CD4-positive, CD25-positive, alpha-beta regulatory T cell (primary cell): Measurements from ENCODE around the gene ZBTB7B. TPM values are rescaled to one million over a fixed set of nuclear protein-coding genes. Genes with fewer than 3 reads are reported as not detected.
A peak's percentile ranks its signal among the peaks of the same experiment; 100 is the strongest.

Source experiments
- ATAC-seq, 2 donors: fragments of 150-1000 bp; cut with Tn5 transposase; one replicate each; pipeline ENCODE4 v1.10.0; 2021; ENCODE audit warnings: low read depth in 2 of 2, moderate number of reproducible peaks in 2 of 2, moderate library complexity in 1 of 2
- DNase-seq, 3 donors: peaks; one replicate each; pipeline versions ENCODE4 v3.0.0 to v3.0.0-alpha.2; 2012 to 2022; ENCODE audit warnings: mixed read lengths in 1 of 3
- H3K27ac ChIP-seq: one replicate; pipeline ENCODE4 v1.7.0; 2013; ENCODE audit warnings: mild to moderate bottlenecking, low read length; ENCODE audit not compliant: insufficient read depth, poor library complexity, severe bottlenecking
- H3K27me3 ChIP-seq: one replicate; pipeline ENCODE4 v1.7.0; 2013; ENCODE audit warnings: low read length; ENCODE audit not compliant: control insufficient read depth, insufficient read depth
- H3K36me3 ChIP-seq: one replicate; pipeline ENCODE4 v1.7.0; 2013; ENCODE audit warnings: mild to moderate bottlenecking, low read length, moderate library complexity; ENCODE audit not compliant: control insufficient read depth, insufficient read depth
- H3K4me1 ChIP-seq: 2 replicates; pipeline ENCODE4 v1.7.0; 2013; ENCODE audit warnings: mild to moderate bottlenecking, low read length; ENCODE audit not compliant: insufficient read depth, control insufficient read depth, poor library complexity, severe bottlenecking
- H3K4me3 ChIP-seq: one replicate; pipeline ENCODE4 v1.7.0; 2013; ENCODE audit warnings: low read depth, mild to moderate bottlenecking, low read length, moderate library complexity
- H3K9me3 ChIP-seq, 2 experiments: 1 replicate in 1 of 2; 2 replicates in 1 of 2; pipeline ENCODE4 v1.7.0; 2013; ENCODE audit warnings: low read length in 2 of 2, mild to moderate bottlenecking in 1 of 2, moderate library complexity in 1 of 2; ENCODE audit not compliant: control insufficient read depth in 2 of 2
- H3K27ac Mint-ChIP-seq, 3 donors: one replicate each; pipeline ENCODE4 v1.8.0; 2020 to 2022; ENCODE audit warnings: mild to moderate bottlenecking in 3 of 3, mixed read lengths in 3 of 3, moderate library complexity in 2 of 3
- H3K27me3 Mint-ChIP-seq: one replicate; pipeline ENCODE4 v1.8.0; 2022; ENCODE audit warnings: mild to moderate bottlenecking, mixed read lengths
- H3K36me3 Mint-ChIP-seq: one replicate; pipeline ENCODE4 v1.8.0; 2020; ENCODE audit warnings: mixed read lengths
- H3K4me1 Mint-ChIP-seq, 4 donors: one replicate each; pipeline ENCODE4 v1.8.0; 2020 to 2022; ENCODE audit warnings: mixed read lengths in 4 of 4, mild to moderate bottlenecking in 1 of 4
- H3K4me3 Mint-ChIP-seq, 4 donors: one replicate each; pipeline ENCODE4 v1.8.0; 2020 to 2022; ENCODE audit warnings: mild to moderate bottlenecking in 4 of 4, mixed read lengths in 4 of 4, moderate library complexity in 3 of 4
- H3K9me3 Mint-ChIP-seq, 7 donors: one replicate each; pipeline ENCODE4 v1.8.0; 2020 to 2022; ENCODE audit warnings: mixed read lengths in 7 of 7, mild to moderate bottlenecking in 3 of 7, moderate library complexity in 2 of 7
- polyA plus RNA-seq, 4 donors: library from polyadenylated mRNA; unstranded; fragments of 300-500 nt; fragmentation: Illumina TruSeq; gene quantifications; one replicate each; pipeline ENCODE4 v1.2.3, GENCODE V29; 2021
- total RNA-seq: library from RNA; stranded (reverse); gene quantifications from one replicate; pipeline ENCODE4 v1.2.3, GENCODE V29; 2022

ZBTB7B gene
- total and polyA plus RNA-seq, 5 donors from 2014 or later = 3.7 to 68.0 (median 6.2) TPM

- no peaks in the 10 kb centered on the region for H3K27me3 Mint-ChIP-seq
- H3K36me3 Mint-ChIP-seq = peaks cover 12% of the 10 kb centered on the region
- H3K9me3 Mint-ChIP-seq = peaks cover 0 to 2% (median 0%) of the 10 kb centered on the region in 7 donors
- H3K27ac Mint-ChIP-seq = peak overlapping the region; percentile 68 to 93 (median 69)
- Histone ChIP-seq H3K27ac (peak overlapping the region; percentile 84), H3K9me3 (no peaks in the 10 kb centered on the region), H3K36me3 (peaks cover 18% of the 10 kb centered on the region), H3K27me3 (no peaks in the 10 kb centered on the region), H3K4me1 (peaks cover 56% of the 10 kb centered on the region), H3K4me3 (no peak overlapping the region)
- H3K4me1 Mint-ChIP-seq = peaks cover 9 to 66% (median 52%) of the 10 kb centered on the region in 4 donors
- DNase-seq (no peak), ATAC-seq (no peak)
- H3K4me3 Mint-ChIP-seq = peak overlapping the region; percentile 61 to 84 (median 76)
Observed at GRCh38 chr1:155017946-155018316, 15.3 kb downstream of the ZBTB7B start.

GRCh38 chr1:155018617-155019348 is 16.2 kb downstream of the ZBTB7B start:
- peaks cover 7 to 61% (median 45%) of the 10 kb centered on the region in 4 donors for H3K4me1 Mint-ChIP-seq
- ATAC-seq (no peak), DNase-seq (no peak)
- H3K36me3 ChIP-seq = peaks cover 18% of the 10 kb centered on the region
- peaks cover 12% of the 10 kb centered on the region for H3K36me3 Mint-ChIP-seq
- H3K27ac Mint-ChIP-seq = peak overlapping the region; percentile 7 to 88 (median 82)
- peaks cover 0 to 2% (median 0%) of the 10 kb centered on the region in 7 donors for H3K9me3 Mint-ChIP-seq
- no peaks in the 10 kb centered on the region for H3K27me3 ChIP-seq
- no peak overlapping the region for H3K4me3 ChIP-seq
- H3K4me3 Mint-ChIP-seq = peak overlapping the region in 1 of 4 donors; percentile 35
- H3K27me3 Mint-ChIP-seq = no peaks in the 10 kb centered on the region
- H3K9me3 ChIP-seq = no peaks in the 10 kb centered on the region
- H3K4me1 ChIP-seq = peaks cover 48% of the 10 kb centered on the region
- H3K27ac ChIP-seq = no peak overlapping the region

GRCh38 chr1:155019377-155020245 is 17.0 kb downstream of the ZBTB7B start:
- DNase-seq (no peak), ATAC-seq (no peak)
- Mint-ChIP-seq H3K27ac (peak overlapping the region; percentile 80 to 97 (median 88)), H3K4me3 (peak overlapping the region in 3 of 4 donors; percentile 33 to 74 (median 36)), H3K36me3 (peaks cover 12% of the 10 kb centered on the region), H3K4me1 (peaks cover 7 to 53% (median 37%) of the 10 kb centered on the region in 4 donors), H3K9me3 (peaks cover 0 to 2% (median 0%) of the 10 kb centered on the region in 7 donors), H3K27me3 (no peaks in the 10 kb centered on the region)
- no peak overlapping the region for H3K4me3 ChIP-seq
- no peaks in the 10 kb centered on the region for H3K27me3 ChIP-seq
- H3K27ac ChIP-seq = no peak overlapping the region
- H3K9me3 ChIP-seq = no peaks in the 10 kb centered on the region
- peaks cover 40% of the 10 kb centered on the region for H3K4me1 ChIP-seq
- peaks cover 11% of the 10 kb centered on the region for H3K36me3 ChIP-seq

GRCh38 chr1:155022136-155022926 is 19.7 kb downstream of the ZBTB7B start:
- Mint-ChIP-seq H3K36me3 (peaks cover 5% of the 10 kb centered on the region), H3K27me3 (no peaks in the 10 kb centered on the region), H3K27ac (peak overlapping the region in 2 of 3 donors; percentile 79 to 97), H3K4me1 (peaks cover 7 to 31% (median 23%) of the 10 kb centered on the region in 4 donors), H3K4me3 (no peak overlapping the region), H3K9me3 (peaks cover 0 to 2% (median 0%) of the 10 kb centered on the region in 7 donors)
- ATAC-seq (no peak), DNase-seq (no peak)
- no peak overlapping the region for H3K27ac ChIP-seq
- H3K36me3 ChIP-seq = peaks cover 2% of the 10 kb centered on the region
- H3K4me3 ChIP-seq = no peak overlapping the region
- peaks cover 13% of the 10 kb centered on the region for H3K4me1 ChIP-seq
- no peaks in the 10 kb centered on the region for H3K27me3 ChIP-seq
- no peaks in the 10 kb centered on the region for H3K9me3 ChIP-seq

DNA sequence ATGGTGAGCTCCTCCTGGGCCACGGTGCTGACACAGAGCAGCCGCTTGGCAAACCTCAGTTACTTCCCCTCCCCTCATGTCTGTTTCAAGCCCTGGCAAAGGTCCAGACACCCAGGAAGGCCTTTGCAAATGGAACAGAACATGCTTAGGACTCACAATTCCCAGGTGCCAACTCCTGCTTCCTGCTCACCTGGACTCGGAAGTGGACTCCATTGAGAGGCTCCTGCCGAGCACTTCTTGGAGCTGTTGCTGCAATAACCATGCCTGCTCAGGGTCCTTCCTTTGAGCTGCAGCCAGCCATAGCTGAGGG is 20.3 kb downstream of the ZBTB7B start:
- Mint-ChIP-seq H3K4me1 (peaks cover 7 to 26% (median 20%) of the 10 kb centered on the region in 4 donors), H3K4me3 (no peak overlapping the region), H3K9me3 (peaks cover 0 to 2% (median 0%) of the 10 kb centered on the region in 7 donors), H3K27me3 (no peaks in the 10 kb centered on the region), H3K36me3 (peaks cover 5% of the 10 kb centered on the region), H3K27ac (peak overlapping the region in 2 of 3 donors; percentile 43 to 79)
- no peaks in the 10 kb centered on the region for H3K27me3 ChIP-seq
- no peak overlapping the region for H3K4me3 ChIP-seq
- ATAC-seq (no peak), DNase-seq (no peak)
- H3K9me3 ChIP-seq = no peaks in the 10 kb centered on the region
- no peak overlapping the region for H3K27ac ChIP-seq
- peaks cover 2% of the 10 kb centered on the region for H3K36me3 ChIP-seq
- peaks cover 7% of the 10 kb centered on the region for H3K4me1 ChIP-seq

GRCh38 chr1:155023627-155024026 is 21.0 kb downstream of the ZBTB7B start:
- H3K4me1 ChIP-seq = no peaks in the 10 kb centered on the region
- H3K27ac ChIP-seq = no peak overlapping the region
- Mint-ChIP-seq H3K4me3 (no peak overlapping the region), H3K9me3 (peaks cover 0 to 2% (median 0%) of the 10 kb centered on the region in 7 donors), H3K27me3 (no peaks in the 10 kb centered on the region), H3K36me3 (peaks cover 5% of the 10 kb centered on the region), H3K27ac (peak overlapping the region in 1 of 3 donors; percentile 79), H3K4me1 (peaks cover 7 to 23% (median 18%) of the 10 kb centered on the region in 4 donors)
- no peak for DNase-seq
- H3K4me3 ChIP-seq = no peak overlapping the region
- H3K9me3 ChIP-seq = no peaks in the 10 kb centered on the region
- H3K27me3 ChIP-seq = no peaks in the 10 kb centered on the region
- no peak for ATAC-seq
- peaks cover 2% of the 10 kb centered on the region for H3K36me3 ChIP-seq

GRCh38 chr1:155024315-155024714 is 21.7 kb downstream of the ZBTB7B start:
- peak overlapping the region in 1 of 3 donors; percentile 55 for H3K27ac Mint-ChIP-seq
- no peaks in the 10 kb centered on the region for H3K4me1 ChIP-seq
- no peak for ATAC-seq

More at GRCh38 chr1:155024315-155024714, 21.7 kb downstream of the ZBTB7B start:
- no peaks in the 10 kb centered on the region for H3K27me3 Mint-ChIP-seq
- Histone ChIP-seq H3K27ac (no peak overlapping the region), H3K27me3 (no peaks in the 10 kb centered on the region), H3K9me3 (no peaks in the 10 kb centered on the region), H3K36me3 (no peaks in the 10 kb centered on the region), H3K4me3 (no peak overlapping the region)
- H3K9me3 Mint-ChIP-seq = peaks cover 0 to 3% (median 0%) of the 10 kb centered on the region in 7 donors
- H3K4me1 Mint-ChIP-seq = peaks cover 7 to 18% (median 13%) of the 10 kb centered on the region in 4 donors
- no peak overlapping the region for H3K4me3 Mint-ChIP-seq
- H3K36me3 Mint-ChIP-seq = peaks cover 4% of the 10 kb centered on the region
- DNase-seq = no peak
